Adrenal gland (tissue), 12 donors: ENCODE measurements around the gene PTPRN2. TPM values are rescaled to one million over a fixed set of nuclear protein-coding genes. Genes with fewer than 3 reads are reported as not detected.

Source experiments
- DNase-seq, 7 donors: peaks; one replicate each; pipeline ENCODE4 v3.0.0-alpha.2; 2019 to 2020
- H3K27ac ChIP-seq, 5 donors: fragments of 200-600 bp; sonication (generic) in 4 of 5; 1 replicate in 3 of 5; 2 replicates in 2 of 5; pipeline versions ENCODE4 v1.5.1 to v1.8.0; 2016 to 2020; ENCODE audit warnings: mild to moderate bottlenecking in 1 of 5
- H3K27me3 ChIP-seq: fragments of 200-600 bp; 2 replicates; pipeline ENCODE4 v1.8.0; 2021
- H3K36me3 ChIP-seq, 2 donors: fragments of 200-600 bp; replicated peaks in 1 of 2; 1 replicate in 1 of 2; 2 replicates in 1 of 2; pipeline versions ENCODE4 v1.5.1 to v1.8.0; 2018 to 2022
- H3K4me1 ChIP-seq, 2 donors: fragments of 200-600 bp; replicated peaks in 1 of 2; 1 replicate in 1 of 2; 2 replicates in 1 of 2; pipeline versions ENCODE4 v1.5.1 to v1.8.0; 2018 to 2021
- H3K4me3 ChIP-seq, 4 donors: fragments of 200-600 bp; sonication (generic) in 3 of 4; one replicate each; pipeline ENCODE4 v1.5.1; 2016 to 2018
- H3K9me3 ChIP-seq, 3 donors: fragments of 200-600 bp; sonication (generic) in 1 of 3; replicated peaks in 1 of 3; 1 replicate in 2 of 3; 2 replicates in 1 of 3; pipeline versions ENCODE4 v1.5.1 to v1.8.0; 2016 to 2021
- POLR2A ChIP-seq, 2 donors: fragments of 450-650 bp; IDR thresholded peaks; one replicate each; pipeline ENCODE4 v1.6.1; 2017; ENCODE audit warnings: antibody characterized with exemption in 2 of 2, mild to moderate bottlenecking in 2 of 2, moderate library complexity in 1 of 2
- WGBS, 4 donors: extraction: QIAGEN DNeasy Blood & Tissue Kit in 2 of 4; methylation state at CpG; one replicate each; pipeline versions ENCODE4 v1.1.5 to v1.1.7; 2013 to 2017; 5-methylcytosine and 5-hydroxymethylcytosine counted together
- intact Hi-C, 2 donors: fragments of 100-400 bp; cut with DNase I; formaldehyde crosslinking; loops; one replicate each; pipeline versions ENCODE4 v1.14.1 to v1.15.0; 2022 to 2023
- polyA plus RNA-seq, 3 donors: library from polyadenylated mRNA; stranded (reverse); fragments of 200-250 nt in 2 of 3; fragments of 350-450 nt in 1 of 3; fragmentation: Illumina TruSeq in 1 of 3; extraction: RNeasy Lipid Tissue Mini Kit (QIAGEN cat#74804) in 1 of 3; gene quantifications; one replicate each; pipeline ENCODE4 v1.2.3, GENCODE V29; 2013 to 2014
- total RNA-seq, 9 donors: library from RNA; depleted of rRNA in 4 of 9; stranded (reverse); fragments of >200 nt in 4 of 9; fragments of 120-200 nt in 1 of 9; fragmentation: NEBNext Ultra II Directional in 1 of 9; extraction: Animal tissue kit (Norgen Biotek cat#: 25700) in 1 of 9; gene quantifications; one replicate each; pipeline versions ENCODE4 v1.1.0 to v1.2.4, GENCODE V29; 2013 to 2023
- TF ChIP-seq, protein P1 (sequence below), 6 experiments: fragments of 450-650 bp in 4 of 6; fragments of 200-600 bp in 2 of 6; sonication (generic) in 1 of 6; IDR thresholded peaks; 1 replicate in 5 of 6; 2 replicates in 1 of 6; pipeline versions ENCODE4 v1.5.1 to v1.8.0; 2016 to 2021; ENCODE audit warnings: antibody characterized with exemption in 6 of 6, mild to moderate bottlenecking in 2 of 6, moderate library complexity in 1 of 6
- donor health status: healthy with polysubstance abuse.
- donor health status: Bipolar disorder and iron deficiency.
- donor health status: DM: yes; HTN: yes; CAD: no.
- donor health status: DM: no; HTN: no; CAD: no.
- donor health status: DM: no; HTN: no; CAD: no.
- donor health status: DM: yes; HTN: yes; CAD: no.

Gene PTPRN2
- total and polyA plus RNA-seq, 12 donors = 2.2 to 16.2 (median 3.4) TPM

DNA sequence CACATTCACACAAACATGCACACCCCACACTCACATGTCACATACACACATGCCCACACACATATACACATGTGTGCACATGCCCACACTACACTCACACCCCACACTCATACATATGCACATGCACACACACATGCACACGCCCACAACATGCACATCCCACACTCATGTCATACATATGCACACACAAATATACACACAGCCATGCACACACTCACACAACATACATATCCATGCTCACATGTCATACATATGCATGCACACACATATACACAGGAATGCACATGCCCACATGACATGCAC is 1031.0 kb downstream of the PTPRN2 start:
- Histone ChIP-seq H3K4me3 (no peak overlapping the region), H3K36me3 (no peaks in the 10 kb centered on the region), H3K9me3 (no peaks in the 10 kb centered on the region), H3K27me3 (no peaks in the 10 kb centered on the region), H3K27ac (no peak overlapping the region), H3K4me1 (no peaks in the 10 kb centered on the region)
- TF ChIP-seq, protein P1, sequence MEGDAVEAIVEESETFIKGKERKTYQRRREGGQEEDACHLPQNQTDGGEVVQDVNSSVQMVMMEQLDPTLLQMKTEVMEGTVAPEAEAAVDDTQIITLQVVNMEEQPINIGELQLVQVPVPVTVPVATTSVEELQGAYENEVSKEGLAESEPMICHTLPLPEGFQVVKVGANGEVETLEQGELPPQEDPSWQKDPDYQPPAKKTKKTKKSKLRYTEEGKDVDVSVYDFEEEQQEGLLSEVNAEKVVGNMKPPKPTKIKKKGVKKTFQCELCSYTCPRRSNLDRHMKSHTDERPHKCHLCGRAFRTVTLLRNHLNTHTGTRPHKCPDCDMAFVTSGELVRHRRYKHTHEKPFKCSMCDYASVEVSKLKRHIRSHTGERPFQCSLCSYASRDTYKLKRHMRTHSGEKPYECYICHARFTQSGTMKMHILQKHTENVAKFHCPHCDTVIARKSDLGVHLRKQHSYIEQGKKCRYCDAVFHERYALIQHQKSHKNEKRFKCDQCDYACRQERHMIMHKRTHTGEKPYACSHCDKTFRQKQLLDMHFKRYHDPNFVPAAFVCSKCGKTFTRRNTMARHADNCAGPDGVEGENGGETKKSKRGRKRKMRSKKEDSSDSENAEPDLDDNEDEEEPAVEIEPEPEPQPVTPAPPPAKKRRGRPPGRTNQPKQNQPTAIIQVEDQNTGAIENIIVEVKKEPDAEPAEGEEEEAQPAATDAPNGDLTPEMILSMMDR (IDR thresholded peaks at IDR 0.05) = no peak
- no peak for TF ChIP-seq POLR2A (IDR thresholded peaks at IDR 0.05)
- WGBS, 4 donors = 76 to 94% (median 85%) methylated on average over 1 of the region's 1 CpG
- no peak for DNase-seq
- intact Hi-C loops = no loop called here

DNA sequence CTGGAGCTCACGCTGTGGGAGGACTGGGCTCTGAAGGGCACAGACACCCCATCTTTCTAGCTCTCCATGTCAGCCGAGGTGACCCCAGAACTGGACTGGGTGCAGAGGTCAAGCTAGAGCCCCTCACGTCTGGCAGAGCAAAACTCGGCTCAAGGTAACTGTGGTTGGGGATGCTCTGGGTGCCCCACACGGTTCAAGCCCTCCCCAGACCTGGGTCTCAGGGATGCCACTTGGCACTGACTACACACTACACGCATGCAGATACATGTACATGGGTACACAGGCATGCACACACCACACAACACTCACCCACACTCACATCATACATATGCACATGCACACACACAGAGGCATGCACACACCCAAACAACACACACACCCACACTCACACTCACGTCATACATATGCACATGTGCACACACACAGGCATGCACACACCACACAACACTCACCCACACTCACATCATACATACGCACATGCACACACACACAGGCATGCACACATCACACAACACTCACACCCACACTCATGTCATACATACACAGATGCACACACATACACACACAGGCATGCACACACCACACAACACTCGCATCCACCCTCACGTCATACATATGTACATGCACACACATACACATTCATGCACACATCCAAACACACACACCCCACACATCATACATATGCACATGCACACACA is 1031.5 kb downstream of the PTPRN2 start:
- no peak for TF ChIP-seq POLR2A (IDR thresholded peaks at IDR 0.05)
- TF ChIP-seq, protein P1 (IDR thresholded peaks at IDR 0.05) = no peak
- Histone ChIP-seq H3K9me3 (no peaks in the 10 kb centered on the region), H3K36me3 (no peaks in the 10 kb centered on the region), H3K27me3 (no peaks in the 10 kb centered on the region), H3K4me3 (no peak overlapping the region), H3K4me1 (no peaks in the 10 kb centered on the region), H3K27ac (no peak overlapping the region)
- DNase-seq = no peak
- intact Hi-C loops = no loop called here
- WGBS, 4 donors = 78 to 83% (median 82%) methylated on average over 5 to 10 of the region's 10 CpGs

DNA sequence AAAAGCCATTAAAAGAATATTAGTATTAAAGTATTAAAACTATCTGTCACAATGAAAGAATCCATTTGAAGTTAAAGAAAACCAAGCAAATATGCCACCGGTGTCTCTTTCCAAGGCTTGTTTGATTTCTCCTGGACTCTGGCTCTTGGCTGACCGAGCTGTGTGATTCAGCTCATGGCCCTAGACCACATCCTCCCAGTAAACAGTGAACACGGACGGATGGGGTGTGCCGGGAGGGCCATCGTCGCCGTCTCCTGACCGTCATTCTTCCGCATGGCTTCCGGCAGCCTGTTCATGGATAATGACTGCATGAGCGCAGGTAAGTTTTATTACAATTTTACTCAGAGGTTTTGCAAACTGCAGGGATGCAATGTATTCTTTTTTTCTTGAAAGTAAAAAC is 1032.3 kb downstream of the PTPRN2 start:
- Histone ChIP-seq H3K4me1 (no peaks in the 10 kb centered on the region), H3K27me3 (no peaks in the 10 kb centered on the region), H3K9me3 (no peaks in the 10 kb centered on the region), H3K4me3 (no peak overlapping the region), H3K27ac (no peak overlapping the region), H3K36me3 (no peaks in the 10 kb centered on the region)
- 78 to 89% (median 85%) methylated on average over 12 of the region's 12 CpGs for WGBS, 4 donors
- no peak for TF ChIP-seq POLR2A (IDR thresholded peaks at IDR 0.05)
- TF ChIP-seq, protein P1 (IDR thresholded peaks at IDR 0.05) = no peak
- intact Hi-C loops = no loop called here
- DNase-seq = no peak

DNA sequence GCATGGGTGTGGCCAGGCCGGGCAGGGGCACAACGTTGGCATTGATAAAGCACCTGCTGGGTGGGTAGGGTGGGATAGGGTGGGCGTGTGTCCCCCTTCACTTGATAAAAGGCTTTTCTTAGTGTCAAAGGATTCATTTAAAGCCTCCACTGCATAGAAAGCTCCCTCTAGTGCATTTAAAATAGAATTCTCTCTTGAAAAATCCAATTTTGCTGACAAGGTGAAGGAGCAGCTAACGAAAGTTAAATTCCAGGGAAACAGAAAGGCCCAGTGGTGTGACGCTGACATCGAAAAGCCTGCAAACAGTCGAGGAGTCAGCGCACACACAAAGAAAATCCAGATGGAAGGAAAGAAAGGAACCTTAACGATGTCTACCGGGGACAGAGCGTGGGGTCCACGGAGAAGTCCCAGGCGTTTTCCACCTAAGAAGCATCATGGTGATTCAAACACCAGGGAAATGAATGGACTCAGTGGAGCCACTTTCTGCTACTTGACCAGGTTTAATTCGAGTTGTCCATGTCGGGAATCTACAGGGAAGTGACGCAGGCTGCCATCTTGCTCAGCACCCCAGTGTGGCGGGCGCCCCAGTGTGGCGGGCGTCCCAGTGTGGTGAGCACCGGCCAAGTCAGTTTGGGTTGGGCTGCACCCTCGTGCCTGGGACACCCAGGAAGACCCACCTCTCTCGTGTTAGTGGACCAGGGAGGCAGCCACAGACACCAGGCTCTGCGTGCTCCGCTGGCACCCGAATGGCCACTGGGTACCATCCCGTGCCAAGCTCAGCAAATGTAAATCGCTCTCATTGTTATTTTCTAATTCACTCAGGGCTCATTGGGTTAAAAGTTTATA is 1033.0 kb downstream of the PTPRN2 start:
- Histone ChIP-seq H3K4me1 (no peaks in the 10 kb centered on the region), H3K27ac (no peak overlapping the region), H3K4me3 (no peak overlapping the region), H3K9me3 (no peaks in the 10 kb centered on the region), H3K27me3 (no peaks in the 10 kb centered on the region), H3K36me3 (no peaks in the 10 kb centered on the region)
- no peak for DNase-seq
- no peak for TF ChIP-seq POLR2A (IDR thresholded peaks at IDR 0.05)
- TF ChIP-seq, protein P1 (IDR thresholded peaks at IDR 0.05) = no peak
- 86 to 95% (median 90%) methylated on average over 22 to 28 of the region's 28 CpGs for WGBS, 4 donors
- intact Hi-C loops = no loop called here
